Activated CD8-positive, alpha-beta memory T cell treated with anti-CD3 and anti-CD28 coated beads for 4 hours (primary cell): ENCODE results near the gene PRR23A.
"Not testable (repeated sequence)": the region's sequence is repeated elsewhere in the genome, so short reads cannot be mapped to it uniquely, and the experiment has no call there.

ENCODE experiments used
- DNase-seq, 2 donors: peaks; one replicate each; pipeline ENCODE4 v3.0.0-alpha.2; 2020; ENCODE audit warnings: low read depth in 2 of 2

PRR23A gene

GRCh38 chr3:139006051-139006716 is at the start of gene PRR23A:
PRR23A (minus strand) TSS chr3:139006268; CDS start chr3:139006268, 0 bp downstream.
- no peak for DNase-seq

GRCh38 chr3:139052802-139053600 is 46.9 kb upstream of the PRR23A start:
- DNase-seq: no peak

- DNase-seq: no peak
Measured at GRCh38 chr3:139044366-139045210, 38.5 kb upstream of the PRR23A start, which contains the start of gene PRR23C. PRR23C (minus strand) TSS chr3:139044892; CDS start chr3:139044620, 272 bp downstream.

- no peak for DNase-seq
Measured at GRCh38 chr3:139043554-139044365, 37.7 kb upstream of the PRR23A start.

- no peak for DNase-seq
Measured at GRCh38 chr3:139037478-139037877, 31.4 kb upstream of the PRR23A start.

GRCh38 chr3:139032326-139033002 is 26.4 kb upstream of the PRR23A start:
- DNase-seq: no peak

- not testable (repeated sequence) for DNase-seq
Measured at GRCh38 chr3:139030576-139030975, 24.5 kb upstream of the PRR23A start.

- DNase-seq: no peak
Measured at GRCh38 chr3:139024968-139025367, 18.9 kb upstream of the PRR23A start.

- DNase-seq: no peak
Measured at GRCh38 chr3:139020868-139021234, 14.8 kb upstream of the PRR23A start, which contains the start of gene PRR23B. PRR23B (minus strand) TSS chr3:139020926; CDS start chr3:139020661, 265 bp downstream.

GRCh38 chr3:139020036-139020867 is 14.2 kb upstream of the PRR23A start:
- no peak for DNase-seq

- no peak for DNase-seq
Measured at GRCh38 chr3:139016430-139017048, 10.5 kb upstream of the PRR23A start.

GRCh38 chr3:139005356-139005993 is 593 bp downstream of the PRR23A start:
- DNase-seq: no peak

- no peak for DNase-seq
Measured at GRCh38 chr3:138995706-138996105, 10.4 kb downstream of the PRR23A start.

GRCh38 chr3:138987181-138987580 is 18.9 kb downstream of the PRR23A start:
- DNase-seq: no peak

GRCh38 chr3:138985932-138986331 is 20.1 kb downstream of the PRR23A start:
- no peak for DNase-seq

- DNase-seq: no peak
Measured at GRCh38 chr3:138984816-138985215, 21.3 kb downstream of the PRR23A start.

- no peak for DNase-seq
Measured at GRCh38 chr3:138976047-138976446, 30.0 kb downstream of the PRR23A start.

GRCh38 chr3:138975351-138975750 is 30.7 kb downstream of the PRR23A start:
- no peak for DNase-seq

GRCh38 chr3:138974462-138974861 is 31.6 kb downstream of the PRR23A start:
- no peak for DNase-seq
